GM19467 (cell line): Measurements from ENCODE around the gene NSF.
"Not testable (repeated sequence)": the region's sequence is repeated elsewhere in the genome, so short reads cannot be mapped to it uniquely, and the experiment has no call there.

ENCODE experiments used
- ATAC-seq: cut with Tn5 transposase; IDR thresholded peaks from one replicate; pipeline ENCODE4 v1.9.1; 2021; ENCODE audit warnings: mild to moderate bottlenecking, moderate library complexity; ENCODE audit not compliant: unreplicated experiment

NSF gene

DNA sequence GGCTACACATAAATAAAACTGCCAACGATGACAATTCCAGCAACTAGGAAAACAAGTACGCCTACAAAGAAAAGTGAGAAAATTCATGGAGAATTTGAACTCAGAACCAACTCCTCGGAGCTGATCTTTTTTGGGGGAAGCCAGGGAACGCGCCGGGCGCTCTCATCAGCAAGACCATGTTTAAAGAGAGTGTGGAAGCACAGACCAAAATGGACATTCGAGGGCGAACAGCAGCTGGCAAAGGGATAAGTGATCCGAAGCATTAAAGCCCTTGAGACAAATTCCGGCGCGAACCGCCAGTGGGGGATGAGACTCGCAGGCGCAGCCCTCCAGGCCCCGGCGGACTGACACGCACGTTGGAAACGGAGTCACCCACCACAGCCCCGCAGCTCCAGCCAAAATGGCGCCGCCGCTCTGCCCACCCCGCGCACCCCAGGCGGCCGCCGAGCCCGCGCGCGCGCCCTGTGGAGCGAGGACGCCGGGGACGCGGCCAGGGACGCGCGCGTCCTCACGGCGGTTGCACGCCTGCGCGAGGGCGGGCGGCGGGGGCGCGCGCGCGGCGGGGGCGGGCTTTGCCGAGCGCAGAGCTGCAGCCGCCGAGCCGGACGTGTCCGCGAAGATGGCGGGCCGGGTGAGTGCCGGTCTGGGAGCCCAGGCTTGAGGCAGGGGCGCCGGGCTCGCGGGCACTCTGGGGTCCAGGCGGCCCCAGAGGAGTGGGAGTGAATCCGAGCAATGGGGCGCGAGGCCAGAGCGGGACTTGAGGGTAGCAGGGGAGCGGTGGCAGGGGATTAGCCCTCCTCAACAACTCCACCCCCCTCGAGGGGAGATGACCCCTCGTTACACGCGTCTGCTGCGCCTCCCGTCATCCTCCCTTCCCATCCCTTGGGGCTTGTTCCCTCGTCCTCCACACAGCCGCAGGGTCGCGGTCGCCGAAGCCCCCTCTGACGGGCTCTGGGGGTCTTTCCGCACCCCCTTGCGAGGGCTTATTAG lies at the start of gene NSF:
Gene NSF, plus strand, starts transcription at position 513 of the 990 bp plus-strand sequence. Its CDS starts 107 bp downstream, at position 620.
- ATAC-seq, result peak; percentile 69

DNA sequence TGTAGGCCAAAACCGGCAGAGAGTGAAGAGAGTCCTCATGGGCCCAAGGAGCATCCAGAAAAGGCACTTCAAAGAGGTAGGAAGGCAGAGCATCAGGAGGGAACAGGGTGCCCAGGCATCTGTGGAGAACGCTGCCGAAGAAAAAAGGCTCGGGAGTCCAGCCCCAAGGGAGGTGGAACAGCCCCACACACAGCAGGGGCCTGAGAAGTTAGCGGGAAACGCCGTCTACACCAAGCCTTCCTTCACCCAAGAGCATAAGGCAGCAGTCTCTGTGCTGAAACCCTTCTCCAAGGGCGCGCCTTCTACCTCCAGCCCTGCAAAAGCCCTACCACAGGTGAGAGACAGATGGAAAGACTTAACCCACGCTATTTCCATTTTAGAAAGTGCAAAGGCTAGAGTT lies 41.9 kb upstream of the NSF start:
- ATAC-seq, result not testable (repeated sequence)

GRCh38 chr17:46559155-46559554 lies 31.3 kb upstream of the NSF start:
- ATAC-seq, result not testable (repeated sequence)

DNA sequence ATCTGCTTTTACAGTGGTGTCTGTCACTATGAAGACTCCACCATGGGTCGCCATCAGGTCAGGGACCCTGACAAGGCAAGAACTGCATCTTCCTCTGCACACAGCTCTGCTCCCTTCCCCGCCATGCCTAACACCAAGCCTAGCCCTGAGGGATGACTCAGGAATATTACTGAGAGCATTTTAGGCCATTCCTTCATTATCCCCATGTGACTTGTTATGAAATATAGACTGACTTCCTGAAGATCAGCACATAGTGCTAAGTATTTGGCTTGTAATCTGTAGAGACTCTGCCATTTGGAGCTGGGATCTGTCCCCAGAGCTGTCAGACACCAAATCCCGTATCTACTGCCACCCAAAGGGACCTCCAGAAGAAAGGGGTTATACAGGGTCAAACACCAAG lies 30.4 kb upstream of the NSF start:
- not testable (repeated sequence) for ATAC-seq

DNA sequence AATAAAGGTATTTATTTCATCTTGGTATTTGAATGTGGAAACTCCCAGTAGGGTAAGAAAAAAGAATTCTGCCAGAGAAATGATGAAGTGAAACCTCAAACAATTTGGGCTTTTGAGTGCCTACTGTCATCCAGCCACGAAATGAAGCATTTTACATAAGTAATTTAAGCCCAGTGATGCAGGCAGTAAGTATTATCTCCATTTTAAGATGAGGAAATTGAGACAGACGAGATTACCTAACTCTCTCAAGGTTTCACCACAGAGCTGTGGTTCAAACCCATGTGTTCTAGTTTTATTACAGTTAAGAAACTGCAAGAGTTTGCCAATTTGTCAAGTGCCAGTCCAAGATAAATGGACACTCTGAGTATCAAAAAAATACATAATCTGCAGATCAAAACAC lies 24.2 kb upstream of the NSF start:
- ATAC-seq, result not testable (repeated sequence)

- not testable (repeated sequence) for ATAC-seq
These were observed 23.5 kb upstream of the NSF start for GRCh38 chr17:46566980-46567379.

DNA sequence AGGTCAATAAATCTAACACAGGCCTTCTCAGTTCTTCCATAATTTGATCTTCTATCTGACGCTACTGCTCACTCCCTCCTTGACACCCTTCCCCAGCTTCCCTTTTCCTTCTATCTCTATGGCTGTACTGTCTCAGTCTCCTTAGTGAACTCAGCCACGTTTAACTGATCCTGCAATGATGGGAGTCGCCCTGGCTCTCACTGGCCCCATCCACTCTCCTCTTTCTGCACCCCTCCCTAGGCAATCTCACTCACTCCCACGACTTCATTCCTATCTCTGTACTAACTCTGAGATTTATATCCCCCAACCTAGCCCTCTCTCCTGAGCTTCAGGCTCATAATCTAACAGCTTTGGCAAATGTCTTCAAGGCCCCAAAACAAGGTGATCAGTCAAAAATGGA lies 18.7 kb upstream of the NSF start:
- not testable (repeated sequence) for ATAC-seq

DNA sequence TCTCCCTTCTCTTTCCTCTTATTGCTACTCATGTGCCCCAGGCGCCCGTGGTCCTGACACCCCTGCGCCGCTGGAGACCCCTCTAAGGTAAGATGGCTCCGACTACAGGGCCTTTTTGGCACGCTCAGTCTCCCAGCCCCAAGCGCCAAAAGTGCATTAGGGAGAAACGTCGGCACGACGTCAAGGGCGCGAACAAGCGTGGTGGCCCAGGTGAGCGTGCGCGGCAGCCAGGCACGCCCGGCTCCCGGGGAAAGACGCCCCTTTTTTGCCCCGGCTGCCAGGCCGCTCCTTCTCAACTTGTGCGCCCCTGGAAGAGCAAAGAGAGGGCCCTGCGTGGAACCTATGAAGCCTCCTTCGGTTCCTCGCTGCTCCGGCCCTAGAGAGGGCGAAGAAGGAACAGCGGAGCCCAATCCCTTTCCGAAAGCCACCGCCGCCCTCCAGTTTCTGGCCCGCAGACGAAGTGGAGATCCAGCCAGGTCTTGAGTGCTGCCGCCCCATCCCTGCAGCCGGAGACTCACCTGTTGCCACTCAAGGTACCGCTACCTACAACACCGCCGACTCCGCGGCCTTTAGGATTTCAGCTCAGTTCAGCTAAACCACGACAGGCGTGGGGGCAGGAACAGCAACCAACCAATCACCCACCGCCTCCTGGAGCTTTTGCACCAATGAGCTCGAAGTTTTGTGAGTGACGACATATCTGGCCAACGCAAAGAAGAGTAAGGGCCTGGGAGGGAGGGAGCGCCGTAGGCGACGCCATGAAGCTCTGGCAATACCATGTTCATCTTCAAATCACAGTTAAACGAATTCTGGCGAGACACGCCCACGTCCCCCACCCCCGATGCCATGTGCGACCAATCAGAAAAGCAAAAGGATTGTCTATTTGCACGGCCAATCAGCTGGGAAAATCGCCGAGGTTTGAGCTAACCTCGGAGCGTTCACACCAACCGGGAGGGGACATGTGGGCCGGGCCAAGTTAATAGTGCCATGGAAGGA lies 11.1 kb upstream of the NSF start, which contains the start of gene ARL17A:
Gene ARL17A, minus strand, starts transcription at position 609 of the 993 bp plus-strand sequence. CDS start 3,369 bp downstream, outside the sequence.
- peak; percentile 79 for ATAC-seq

DNA sequence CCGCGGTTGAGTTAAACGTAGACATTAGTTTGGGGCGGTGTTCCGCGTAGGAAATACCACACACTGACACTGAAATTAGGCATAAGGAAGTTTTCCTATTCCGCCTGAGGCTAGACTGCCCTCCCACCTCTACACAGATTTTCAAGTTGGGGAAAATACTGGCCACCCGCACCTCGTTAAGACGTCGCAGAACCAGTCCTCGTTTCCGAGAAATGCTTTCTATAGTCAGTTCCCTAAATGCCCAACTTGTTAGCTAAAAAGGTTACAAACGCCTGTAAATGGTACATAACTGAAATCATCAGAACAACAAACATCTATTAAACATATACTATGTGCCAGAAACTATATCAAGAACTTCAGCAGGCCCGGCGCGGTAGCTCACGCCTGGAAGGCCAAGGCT lies 10.4 kb upstream of the NSF start:
- not testable (repeated sequence) for ATAC-seq

DNA sequence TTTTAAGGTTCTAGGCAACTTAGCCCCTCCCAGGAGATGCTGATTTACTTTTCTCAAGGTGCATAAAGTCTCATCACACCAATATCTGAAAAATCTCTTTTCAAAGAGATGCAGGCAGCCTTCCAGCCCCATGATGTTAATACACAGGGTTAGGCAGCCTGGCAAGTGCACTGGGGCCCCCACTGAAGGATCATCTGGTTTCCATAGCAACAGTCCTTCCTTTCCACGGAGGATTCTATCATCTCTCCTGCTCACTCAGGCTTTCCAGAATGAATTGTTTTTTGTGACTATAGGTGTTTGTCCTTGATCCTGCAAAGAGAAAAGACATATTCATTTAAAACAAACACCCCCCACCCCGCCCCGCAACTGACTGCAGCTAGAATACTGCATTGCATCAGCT lies 5.0 kb upstream of the NSF start:
- not testable (repeated sequence) for ATAC-seq

DNA sequence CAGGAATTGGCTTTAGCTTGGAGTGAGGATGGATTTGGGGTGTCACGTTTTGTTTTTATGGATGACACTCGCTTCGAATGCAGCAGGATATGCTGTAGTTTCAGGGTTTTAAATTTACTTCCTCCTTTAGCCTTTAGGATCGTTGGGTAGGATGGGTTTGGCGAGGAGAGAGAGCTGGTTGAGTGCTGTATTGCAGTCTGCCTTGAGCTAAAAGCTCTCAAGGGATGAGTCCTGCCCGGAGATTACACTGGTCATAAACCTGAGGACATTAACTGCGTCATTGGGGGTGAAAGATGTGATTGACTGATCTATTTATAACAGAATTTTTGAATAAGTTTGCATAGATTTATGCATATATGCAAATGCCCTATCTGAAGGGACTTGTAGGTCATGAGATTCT lies 863 bp downstream of the NSF start:
- not testable (repeated sequence) for ATAC-seq

- not testable (repeated sequence) for ATAC-seq
These were observed 8.0 kb downstream of the NSF start for GRCh38 chr17:46598344-46598931.

GRCh38 chr17:46600767-46601166 lies 10.3 kb downstream of the NSF start:
- not testable (repeated sequence) for ATAC-seq

DNA sequence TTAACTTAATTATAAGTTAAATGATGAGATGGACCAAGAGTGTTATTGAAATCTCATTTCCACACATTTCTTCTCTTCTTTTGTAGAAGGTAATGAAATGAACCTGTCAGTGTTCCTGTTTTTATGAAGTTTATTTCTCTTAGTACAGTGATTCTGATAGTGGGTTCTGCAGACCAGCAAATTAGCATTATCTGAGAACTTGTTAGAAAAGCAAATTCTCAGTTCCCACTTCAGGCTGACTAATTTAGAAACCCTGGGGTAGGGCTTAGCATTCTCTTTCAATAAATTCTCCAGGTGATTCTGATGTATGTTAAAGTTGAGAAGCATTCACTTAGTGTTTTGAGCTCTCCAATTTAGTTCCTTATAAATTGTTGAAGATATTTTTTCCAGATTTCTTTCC lies 12.7 kb downstream of the NSF start:
- ATAC-seq, result not testable (repeated sequence)

- ATAC-seq, result not testable (repeated sequence)
These were observed 20.8 kb downstream of the NSF start for GRCh38 chr17:46611304-46611703.

DNA sequence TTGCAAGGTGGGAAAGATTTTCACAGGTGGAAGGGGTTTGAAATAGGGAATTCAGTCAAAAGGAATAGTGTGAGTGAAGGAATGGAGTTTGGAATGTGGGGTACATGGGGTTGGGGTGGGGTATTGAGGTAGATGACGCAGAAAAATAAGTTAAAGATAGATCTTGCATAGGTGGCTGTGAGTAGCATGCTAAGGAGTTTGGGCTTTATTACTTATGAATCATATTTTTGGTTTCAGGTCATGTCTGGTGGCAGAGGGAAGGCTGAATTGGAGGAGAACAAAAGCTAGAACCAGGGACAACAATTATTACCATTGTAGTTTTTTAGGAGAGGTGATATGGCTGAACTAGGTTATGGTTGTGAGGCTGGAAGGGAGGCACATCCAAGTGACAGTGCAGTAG lies 23.4 kb downstream of the NSF start:
- ATAC-seq, result not testable (repeated sequence)

DNA sequence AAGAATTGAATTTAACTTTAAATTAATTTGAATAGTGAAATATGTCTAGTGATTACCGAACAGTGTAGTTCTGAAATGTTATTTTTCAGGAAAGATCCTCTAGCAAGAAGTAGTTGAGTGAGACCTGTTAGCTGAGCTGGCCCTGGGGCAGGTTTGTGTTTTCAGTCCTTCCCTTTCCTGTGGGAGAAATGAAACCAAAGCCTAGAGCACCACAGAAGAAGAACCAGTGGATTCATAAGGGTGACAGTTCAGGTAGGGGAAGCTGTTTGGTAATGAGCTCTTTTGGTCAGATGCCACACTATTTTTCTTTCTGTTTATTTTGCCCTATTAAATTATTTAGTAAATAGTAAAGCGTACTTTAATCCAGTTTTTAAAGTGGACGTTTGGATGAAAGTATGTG lies 26.7 kb downstream of the NSF start:
- ATAC-seq, result not testable (repeated sequence)

DNA sequence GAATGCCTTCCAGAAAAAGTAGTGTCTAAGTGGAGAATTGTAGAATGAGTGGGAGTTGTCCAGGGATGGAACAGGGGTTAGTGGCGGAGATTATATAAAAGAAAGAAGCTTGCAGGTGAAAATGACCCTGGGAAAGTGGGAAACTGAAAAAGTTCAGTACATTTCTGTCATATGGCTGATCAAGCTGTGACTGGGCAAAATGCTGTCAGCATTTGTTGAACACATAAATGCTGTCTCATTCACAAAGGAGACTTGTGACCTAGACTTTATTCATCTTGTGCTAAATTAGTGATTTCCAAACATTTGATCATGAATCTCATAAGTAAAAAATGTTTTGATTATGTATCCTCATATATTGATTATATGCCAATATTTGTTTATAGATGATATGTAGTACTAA lies 28.5 kb downstream of the NSF start:
- not testable (repeated sequence) for ATAC-seq

DNA sequence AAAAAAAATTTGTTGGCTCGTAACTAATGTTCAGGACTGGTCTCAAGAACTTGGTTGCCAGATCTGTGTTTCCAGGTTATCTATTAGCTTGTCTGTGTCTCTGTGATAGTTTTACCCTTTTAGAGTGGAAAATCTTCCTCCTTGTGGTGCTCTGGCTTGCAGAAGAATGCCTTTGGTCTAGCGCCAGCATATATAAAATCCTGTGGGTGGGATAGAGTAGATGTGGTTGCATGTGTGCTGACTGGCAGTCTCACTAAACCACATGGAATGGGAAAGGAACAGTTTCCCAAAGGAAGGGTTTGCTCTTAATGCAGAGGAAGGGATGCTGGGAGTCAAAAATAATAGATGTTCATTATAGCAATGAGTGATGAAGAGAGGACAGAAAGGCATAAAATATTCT lies 33.3 kb downstream of the NSF start:
- ATAC-seq, result not testable (repeated sequence)

GRCh38 chr17:46624726-46625125 lies 34.3 kb downstream of the NSF start:
- not testable (repeated sequence) for ATAC-seq
